Effector memory CD8-positive, alpha-beta T cell (primary cell): ENCODE data around the gene CRABP1.

Experiments
- ATAC-seq: fragments of 150-1000 bp; cut with Tn5 transposase; replicated peaks from 2 replicates; pipeline ENCODE4 v1.10.0; 2021; ENCODE audit warnings: mild to moderate bottlenecking, moderate library complexity
- DNase-seq, 3 experiments: peaks; one replicate each; pipeline ENCODE4 v3.0.0; 2021
- H3K27ac Mint-ChIP-seq, 2 donors: one replicate each; pipeline ENCODE4 v1.8.0; 2022; ENCODE audit warnings: mild to moderate bottlenecking in 2 of 2, mixed read lengths in 2 of 2, moderate library complexity in 2 of 2
- H3K27me3 Mint-ChIP-seq, 2 donors: one replicate each; pipeline ENCODE4 v1.8.0; 2022; ENCODE audit warnings: mixed read lengths in 2 of 2
- H3K36me3 Mint-ChIP-seq: one replicate; pipeline ENCODE4 v1.8.0; 2022; ENCODE audit warnings: mild to moderate bottlenecking, moderate library complexity, mixed read lengths; ENCODE audit not compliant: insufficient read depth
- H3K4me1 Mint-ChIP-seq, 2 donors: one replicate each; pipeline ENCODE4 v1.8.0; 2022; ENCODE audit warnings: low read depth in 2 of 2, mixed read lengths in 2 of 2
- H3K4me3 Mint-ChIP-seq, 2 donors: one replicate each; pipeline ENCODE4 v1.8.0; 2022; ENCODE audit warnings: mild to moderate bottlenecking in 2 of 2, mixed read lengths in 2 of 2, moderate library complexity in 2 of 2
- H3K9me3 Mint-ChIP-seq, 2 donors: one replicate each; pipeline ENCODE4 v1.8.0; 2022; ENCODE audit warnings: mixed read lengths in 2 of 2

CRABP1 gene

DNA sequence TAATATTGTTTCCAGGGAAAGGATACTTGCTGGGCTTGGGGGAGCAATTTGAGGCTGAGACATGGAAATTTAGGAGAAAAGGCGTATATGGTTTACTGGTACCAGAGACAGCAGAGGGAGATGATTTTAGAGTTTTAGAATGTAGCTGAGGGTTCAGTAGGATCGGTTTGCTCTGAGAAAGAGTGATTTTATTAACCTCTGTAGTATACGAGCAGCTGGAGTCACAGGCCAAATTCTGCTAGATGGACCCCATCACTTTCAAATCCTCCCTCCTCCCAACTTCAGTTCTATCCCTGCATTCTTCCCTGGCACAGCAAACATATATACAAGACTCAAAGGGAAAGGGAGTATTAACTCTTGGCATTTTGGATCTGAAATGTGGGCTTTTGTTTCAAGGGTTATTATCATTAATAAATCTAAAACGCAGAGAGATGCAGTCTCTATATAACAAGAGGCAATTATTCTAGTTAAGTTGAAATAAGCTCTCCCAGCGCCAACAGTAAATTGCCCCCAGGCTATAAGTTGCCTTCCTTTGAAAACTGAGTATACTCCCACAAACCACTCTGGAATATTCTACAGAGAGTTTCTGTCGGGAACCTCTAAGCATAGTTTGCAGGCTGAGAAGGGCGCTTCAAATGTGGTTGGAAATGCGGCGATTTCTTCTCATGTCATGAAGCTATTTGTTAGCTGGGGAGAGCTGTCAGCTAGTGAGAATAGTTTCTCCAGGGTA, 5.4 kb downstream of the CRABP1 start:
- Mint-ChIP-seq H3K27me3 (peaks cover 20 to 47% of the 10 kb centered on the region in 2 donors), H3K4me1 (no peaks in the 10 kb centered on the region)
- ATAC-seq, result no peak

DNA sequence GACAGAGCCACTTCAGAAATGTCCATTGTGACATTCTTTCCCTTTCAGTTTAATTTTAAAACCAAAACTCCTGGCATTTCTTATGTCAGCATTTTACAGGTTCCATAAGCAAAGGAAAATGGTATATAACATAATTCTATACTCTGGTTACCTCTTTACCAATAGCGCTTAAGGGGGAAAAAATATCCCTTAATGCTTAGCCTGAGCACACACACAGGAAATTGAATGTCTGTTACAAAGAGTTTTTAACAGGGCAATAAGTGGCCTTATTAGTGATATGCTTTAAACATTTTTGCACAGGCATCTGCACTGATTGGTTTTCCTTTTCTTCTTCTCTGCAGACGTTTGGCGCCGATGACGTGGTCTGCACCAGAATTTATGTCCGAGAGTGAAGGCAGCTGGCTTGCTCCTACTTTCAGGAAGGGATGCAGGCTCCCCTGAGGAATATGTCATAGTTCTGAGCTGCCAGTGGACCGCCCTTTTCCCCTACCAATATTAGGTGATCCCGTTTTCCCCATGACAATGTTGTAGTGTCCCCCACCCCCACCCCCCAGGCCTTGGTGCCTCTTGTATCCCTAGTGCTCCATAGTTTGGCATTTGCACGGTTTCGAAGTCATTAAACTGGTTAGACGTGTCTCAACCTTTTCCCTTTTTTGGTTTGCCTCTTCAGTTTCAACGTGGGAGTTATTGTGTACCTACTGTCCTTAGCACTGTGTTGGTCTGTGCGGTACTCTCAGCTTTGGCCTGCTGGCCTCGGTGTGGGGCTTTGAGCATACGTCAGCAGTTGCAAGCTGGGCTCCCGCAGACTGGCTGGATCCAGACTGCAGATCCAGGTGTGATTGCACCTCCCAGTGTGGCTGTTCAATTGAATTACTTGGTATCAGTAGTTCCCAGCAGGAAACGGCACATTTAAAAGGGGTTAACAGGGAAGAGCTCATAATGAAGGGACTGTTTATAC, 7.7 kb downstream of the CRABP1 start:
- Mint-ChIP-seq H3K36me3 (no peaks in the 10 kb centered on the region), H3K9me3 (no peaks in the 10 kb centered on the region), H3K27ac (no peak overlapping the region), H3K4me3 (no peak overlapping the region), H3K27me3 (peaks cover 16 to 24% of the 10 kb centered on the region in 2 donors), H3K4me1 (peaks cover 0 to 10% of the 10 kb centered on the region in 2 donors)
- DNase-seq, result no peak
- ATAC-seq, result no peak

More for the DNA sequence above, 5.4 kb downstream of the CRABP1 start:
- DNase-seq, result no peak
- Mint-ChIP-seq H3K4me3 (no peak overlapping the region), H3K36me3 (no peaks in the 10 kb centered on the region), H3K9me3 (no peaks in the 10 kb centered on the region), H3K27ac (no peak overlapping the region)

DNA sequence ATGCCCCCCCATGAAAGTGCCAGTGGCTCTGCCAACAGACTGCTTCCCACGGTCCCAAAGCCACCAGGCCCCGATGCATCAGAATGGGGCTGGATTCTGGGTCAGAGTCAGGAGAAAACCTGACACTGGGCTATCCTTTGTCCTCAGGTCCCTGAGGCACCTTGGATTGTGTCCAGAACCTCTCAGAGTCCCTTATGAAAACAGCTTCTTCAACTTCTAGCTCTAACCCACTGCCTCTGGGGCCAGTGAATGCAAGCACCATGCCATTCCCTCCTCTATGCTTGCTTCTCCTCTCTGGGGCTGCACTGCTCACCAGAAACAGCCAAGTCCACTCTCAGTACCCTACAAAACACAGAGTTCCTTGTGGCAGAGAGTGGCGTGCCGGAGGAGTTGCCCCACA, 9.9 kb downstream of the CRABP1 start:
- ATAC-seq (no peak), DNase-seq (no peak)
- H3K27me3 Mint-ChIP-seq, result peaks cover 7 to 17% of the 10 kb centered on the region in 2 donors
- H3K4me3 Mint-ChIP-seq, result no peak overlapping the region
- no peak overlapping the region for H3K27ac Mint-ChIP-seq
- H3K4me1 Mint-ChIP-seq, result peaks cover 0 to 12% of the 10 kb centered on the region in 2 donors
- H3K9me3 Mint-ChIP-seq, result no peaks in the 10 kb centered on the region
- no peaks in the 10 kb centered on the region for H3K36me3 Mint-ChIP-seq

DNA sequence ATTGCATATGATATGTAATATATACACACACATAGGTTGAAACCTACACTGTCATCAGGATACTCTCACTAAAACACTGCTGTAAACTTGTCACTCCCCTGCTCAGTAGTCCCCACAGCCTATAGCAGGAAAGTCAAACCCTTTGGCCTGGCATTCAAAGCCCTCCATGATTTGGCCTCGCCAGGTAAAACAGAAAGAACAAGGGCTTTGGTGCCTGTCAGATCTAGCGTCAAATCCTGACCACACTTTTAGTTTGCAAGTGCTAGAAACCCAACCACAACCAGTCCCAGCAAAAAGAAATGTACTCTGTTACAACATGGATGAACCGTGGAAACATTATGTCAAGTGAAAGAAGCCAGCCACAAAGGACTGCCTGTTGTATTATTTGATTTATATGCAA, 11.4 kb downstream of the CRABP1 start:
- H3K27me3 Mint-ChIP-seq, result peaks cover 7 to 20% of the 10 kb centered on the region in 2 donors
- no peak overlapping the region for H3K27ac Mint-ChIP-seq
- H3K4me1 Mint-ChIP-seq, result peaks cover 0 to 12% of the 10 kb centered on the region in 2 donors
- DNase-seq (no peak), ATAC-seq (no peak)
- no peaks in the 10 kb centered on the region for H3K9me3 Mint-ChIP-seq
- no peak overlapping the region for H3K4me3 Mint-ChIP-seq
- H3K36me3 Mint-ChIP-seq, result no peaks in the 10 kb centered on the region

DNA sequence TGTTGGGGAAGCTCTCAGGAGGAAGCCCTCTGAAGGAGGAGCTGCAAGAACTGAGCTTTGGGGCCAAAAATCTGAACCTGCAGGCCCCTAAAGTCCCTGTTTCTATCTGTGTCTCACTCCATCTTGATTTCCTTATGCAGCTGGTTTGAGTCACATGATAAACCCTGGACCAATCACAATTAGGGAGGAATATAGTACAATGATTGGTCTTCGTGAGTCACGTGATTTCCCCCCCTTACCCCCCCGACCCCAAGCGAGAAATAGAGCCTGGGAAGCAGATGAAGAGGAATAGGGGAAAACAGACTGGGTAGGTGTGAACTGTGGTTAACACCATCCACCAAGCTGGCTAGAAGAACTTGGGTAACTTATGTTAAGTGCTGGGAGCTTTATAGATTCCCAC, 12.9 kb downstream of the CRABP1 start:
- Mint-ChIP-seq H3K9me3 (no peaks in the 10 kb centered on the region), H3K27ac (no peak overlapping the region), H3K4me3 (no peak overlapping the region), H3K27me3 (peaks cover 8 to 16% of the 10 kb centered on the region in 2 donors), H3K4me1 (peaks cover 0 to 12% of the 10 kb centered on the region in 2 donors), H3K36me3 (no peaks in the 10 kb centered on the region)
- ATAC-seq (peak; percentile 32), DNase-seq (no peak)

DNA sequence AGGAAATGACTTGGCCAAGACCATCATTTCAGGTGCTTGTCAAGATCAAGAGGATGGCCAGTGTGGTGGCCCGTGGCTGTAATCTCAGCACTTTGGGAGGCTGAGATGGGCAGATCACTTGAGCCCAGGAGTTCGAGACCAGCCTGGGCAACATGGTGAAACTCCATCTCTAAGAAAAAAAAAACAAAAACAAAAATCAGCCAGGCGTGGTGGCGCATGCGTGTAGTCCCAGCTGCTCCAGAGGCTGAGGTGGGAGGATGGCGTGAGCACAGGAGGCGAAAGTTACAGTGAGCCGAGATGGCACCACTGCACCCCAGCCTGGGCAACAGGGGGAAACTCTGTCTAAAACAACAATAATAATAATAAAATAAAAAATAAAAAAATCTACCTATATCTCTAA, 15.0 kb downstream of the CRABP1 start:
- no peak for DNase-seq
- Mint-ChIP-seq H3K36me3 (no peaks in the 10 kb centered on the region), H3K27me3 (peaks cover 11 to 12% of the 10 kb centered on the region in 2 donors), H3K27ac (no peak overlapping the region), H3K4me1 (peaks cover 0 to 12% of the 10 kb centered on the region in 2 donors), H3K4me3 (no peak overlapping the region), H3K9me3 (no peaks in the 10 kb centered on the region)
- ATAC-seq, result no peak

DNA sequence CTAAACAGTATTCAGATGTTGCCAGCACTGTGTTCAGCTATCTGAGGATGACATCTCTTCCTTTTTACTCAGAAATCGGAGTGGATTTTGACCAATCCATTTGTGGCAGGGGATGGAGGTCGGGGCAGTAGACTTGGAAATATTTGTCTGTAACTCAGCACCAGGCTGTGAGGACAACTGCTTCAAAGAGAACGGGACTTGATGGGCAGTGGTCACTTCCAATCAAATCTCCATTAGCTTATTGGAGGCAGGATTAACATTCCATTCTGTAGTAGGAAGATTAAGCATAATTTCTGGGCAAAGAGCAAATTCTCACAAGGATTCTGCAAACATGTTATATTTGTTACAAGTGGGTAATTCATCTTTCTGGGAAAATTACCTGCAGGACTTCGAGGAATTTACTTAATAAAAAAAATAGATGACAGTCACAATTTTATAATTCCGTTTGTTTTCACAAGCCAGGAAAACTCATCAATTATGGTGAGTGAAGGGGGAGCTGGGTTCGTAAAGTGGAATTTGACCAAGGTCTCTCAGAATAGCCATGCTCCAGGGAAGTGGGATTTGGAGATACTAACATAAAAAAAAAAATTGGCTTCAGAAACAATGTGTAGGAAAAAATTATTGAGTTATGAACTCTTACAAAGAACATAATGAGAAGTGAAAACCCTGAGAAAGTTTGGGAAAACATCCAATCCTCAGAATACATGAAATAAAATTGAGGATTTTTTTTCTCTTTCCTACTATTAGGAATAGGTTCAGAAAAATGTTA, 18.1 kb downstream of the CRABP1 start:
- H3K4me1 Mint-ChIP-seq, result no peaks in the 10 kb centered on the region
- no peaks in the 10 kb centered on the region for H3K36me3 Mint-ChIP-seq
- no peak for ATAC-seq
- no peak overlapping the region for H3K4me3 Mint-ChIP-seq
- no peak overlapping the region for H3K27ac Mint-ChIP-seq
- H3K27me3 Mint-ChIP-seq, result peaks cover 11 to 28% of the 10 kb centered on the region in 2 donors
- no peak for DNase-seq
- H3K9me3 Mint-ChIP-seq, result no peaks in the 10 kb centered on the region

DNA sequence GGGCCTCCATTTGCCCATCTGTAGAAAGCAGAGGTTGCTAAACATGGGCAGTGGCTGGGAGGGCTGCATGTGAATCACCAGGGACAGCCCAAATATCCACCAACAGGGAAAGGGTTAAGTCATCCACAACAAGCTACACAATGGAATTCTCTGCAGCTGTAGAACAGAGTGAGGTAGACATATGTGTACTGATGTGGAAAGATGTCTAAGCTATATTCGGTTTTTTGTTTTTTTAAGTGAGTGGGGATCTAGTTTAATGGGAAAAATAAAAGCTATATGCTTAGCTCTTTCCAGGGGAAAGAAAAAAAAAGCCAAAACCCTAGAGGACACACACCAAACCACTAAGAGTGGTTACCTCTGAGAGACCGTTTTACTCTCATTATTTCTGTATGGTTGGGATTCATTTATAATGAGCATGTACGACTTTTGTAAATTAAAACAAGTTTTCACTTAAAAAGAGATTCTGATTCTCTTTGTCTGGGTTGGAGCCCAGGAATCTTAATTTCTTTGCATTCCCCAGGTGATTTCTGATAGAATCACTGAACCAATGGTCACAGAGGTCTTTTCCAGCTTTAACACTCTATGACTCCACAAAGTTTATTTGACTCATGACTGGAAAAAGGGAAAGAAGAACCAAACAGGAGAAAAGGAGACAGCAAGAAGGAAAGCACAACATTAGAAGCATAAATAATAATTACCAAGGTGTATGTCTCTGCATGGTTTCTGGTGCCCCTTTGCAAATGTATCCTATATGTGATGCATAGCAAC, 19.1 kb downstream of the CRABP1 start:
- DNase-seq, result no peak
- Mint-ChIP-seq H3K27ac (no peak overlapping the region), H3K36me3 (no peaks in the 10 kb centered on the region), H3K4me3 (no peak overlapping the region), H3K27me3 (peaks cover 11 to 31% of the 10 kb centered on the region in 2 donors), H3K9me3 (no peaks in the 10 kb centered on the region), H3K4me1 (no peaks in the 10 kb centered on the region)
- no peak for ATAC-seq

DNA sequence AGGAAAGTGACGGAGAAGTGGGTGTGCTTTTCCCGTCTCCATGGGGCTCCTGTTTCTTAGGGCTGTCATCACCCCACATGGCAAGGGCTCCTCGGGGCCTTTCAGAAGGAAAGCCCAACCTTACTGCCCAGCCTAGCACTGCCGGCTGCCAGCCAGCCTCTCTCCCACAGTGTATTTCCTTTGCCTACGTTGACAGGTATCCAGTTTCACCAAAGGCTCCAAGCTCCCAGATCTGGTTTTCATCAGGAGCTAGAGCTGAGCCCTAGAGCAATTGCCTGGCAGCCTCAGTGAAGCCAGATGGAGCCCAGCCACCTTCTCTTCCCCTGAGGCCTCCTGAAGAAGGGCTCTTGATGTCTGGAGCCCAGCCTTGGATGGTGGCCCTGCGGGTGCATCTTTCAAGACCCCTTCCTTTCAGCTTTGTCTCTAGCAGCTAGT, 20.2 kb downstream of the CRABP1 start:
- Mint-ChIP-seq H3K9me3 (no peaks in the 10 kb centered on the region), H3K27ac (no peak overlapping the region), H3K4me3 (no peak overlapping the region), H3K36me3 (no peaks in the 10 kb centered on the region), H3K4me1 (no peaks in the 10 kb centered on the region), H3K27me3 (peaks cover 15 to 36% of the 10 kb centered on the region in 2 donors)
- ATAC-seq (no peak), DNase-seq (no peak)

DNA sequence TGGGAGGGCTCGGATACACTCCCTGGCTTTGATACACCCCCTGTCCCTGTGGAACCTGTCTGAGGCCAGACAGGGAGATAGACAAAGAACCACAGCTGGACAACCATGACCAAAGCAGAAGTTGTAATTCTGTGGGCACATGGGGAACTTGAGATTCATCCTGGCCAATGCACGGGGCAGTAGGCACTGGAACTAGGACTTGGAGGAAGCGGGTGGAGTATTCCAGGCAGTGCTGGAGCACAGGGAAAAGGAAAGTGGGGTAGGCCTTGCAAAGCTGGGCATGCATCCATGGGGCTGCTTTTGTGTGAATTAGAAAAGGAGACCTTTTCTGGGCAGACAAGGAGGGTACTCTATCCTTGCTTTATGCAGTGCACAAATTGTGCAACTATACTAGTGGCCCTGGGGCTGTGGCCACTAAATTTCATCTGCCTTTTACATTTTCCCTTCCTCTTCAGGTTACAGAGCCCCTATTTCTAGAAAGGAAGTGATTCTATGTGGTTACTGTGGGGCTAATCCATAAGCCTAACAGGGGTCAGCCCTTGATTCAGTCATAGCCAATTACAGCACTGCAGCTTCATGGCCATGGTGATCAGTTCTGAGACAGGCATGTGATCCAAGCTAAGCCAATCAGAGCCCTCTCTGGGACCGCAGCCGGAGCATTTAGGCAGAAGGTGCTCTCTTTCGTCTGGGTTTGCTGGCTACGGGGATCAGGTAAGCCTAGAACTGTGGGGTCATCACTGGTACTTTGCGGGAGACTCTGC, 21.0 kb downstream of the CRABP1 start:
- Mint-ChIP-seq H3K4me3 (no peak overlapping the region), H3K9me3 (no peaks in the 10 kb centered on the region), H3K27ac (no peak overlapping the region), H3K27me3 (peaks cover 18 to 44% of the 10 kb centered on the region in 2 donors), H3K4me1 (no peaks in the 10 kb centered on the region), H3K36me3 (no peaks in the 10 kb centered on the region)
- ATAC-seq (no peak), DNase-seq (no peak)

DNA sequence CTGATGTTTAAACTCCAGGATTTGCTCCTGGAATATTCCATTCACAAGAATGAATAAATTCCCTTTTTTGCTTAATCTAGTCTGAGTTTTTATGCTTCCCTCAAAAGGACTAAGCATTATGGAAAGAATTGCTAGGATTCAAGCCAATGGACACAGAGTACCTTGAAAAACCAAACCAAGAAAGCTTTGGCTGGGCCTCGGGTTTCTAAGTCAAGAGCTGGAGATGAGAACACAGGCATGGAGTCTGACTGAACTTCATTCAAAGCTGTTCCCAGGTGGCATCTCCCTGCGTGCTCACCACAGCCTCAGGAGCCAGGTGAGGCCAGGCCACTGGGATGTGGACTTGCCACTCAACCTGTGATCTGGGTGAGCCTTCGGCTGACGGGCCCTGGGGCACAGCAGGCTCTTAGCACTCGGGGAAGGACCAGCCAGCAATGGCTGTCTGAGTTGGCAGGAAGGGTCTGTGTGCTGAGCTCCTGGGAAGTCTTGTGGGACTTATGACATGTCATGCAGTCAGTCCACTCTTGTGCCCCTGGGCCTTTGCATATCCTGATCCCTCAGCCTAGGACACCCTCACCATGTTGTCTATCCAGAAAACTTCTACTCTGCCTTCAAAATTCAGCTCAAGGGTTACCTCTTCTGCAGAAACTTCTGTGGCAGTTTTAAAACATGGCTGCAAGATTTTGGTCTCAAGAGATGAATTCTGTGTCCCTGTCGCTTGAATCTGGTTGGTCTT, 21.8 kb downstream of the CRABP1 start:
- DNase-seq (no peak), ATAC-seq (no peak)
- H3K27ac Mint-ChIP-seq, result no peak overlapping the region
- H3K4me3 Mint-ChIP-seq, result no peak overlapping the region
- H3K9me3 Mint-ChIP-seq, result no peaks in the 10 kb centered on the region
- peaks cover 20 to 46% of the 10 kb centered on the region in 2 donors for H3K27me3 Mint-ChIP-seq
- H3K36me3 Mint-ChIP-seq, result no peaks in the 10 kb centered on the region
- no peaks in the 10 kb centered on the region for H3K4me1 Mint-ChIP-seq
